Smooth muscle cell (in vitro differentiated cells): ENCODE results near the gene PLXNB2. TPM values are rescaled to one million over a fixed set of nuclear protein-coding genes. Genes with fewer than 3 reads are reported as not detected.
A peak's percentile ranks its signal among the peaks of the same experiment; 100 is the strongest.

Experiments used
- DNase-seq: peaks from one replicate; lab custom pipeline; 2025; ENCODE audit not compliant: unreplicated experiment; lab: John Stamatoyannopoulos, UW
- H2AFZ ChIP-seq: fragments of 200-600 bp; sonication (generic); 2 replicates; pipeline ENCODE4 v1.6.0; 2016; ENCODE audit warnings: antibody characterized with exemption, low read depth, mild to moderate bottlenecking
- H3F3A ChIP-seq: fragments of 200-600 bp; sonication (generic); 2 replicates; pipeline ENCODE4 v1.6.0; 2017; ENCODE audit warnings: antibody characterized with exemption, low read depth
- H3K27ac ChIP-seq: fragments of 200-600 bp; sonication (generic); 2 replicates; pipeline ENCODE4 v1.5.1; 2016; ENCODE audit warnings: low read depth, mild to moderate bottlenecking
- H3K27me3 ChIP-seq: fragments of 200-600 bp; sonication (generic); 2 replicates; pipeline ENCODE4 v1.6.1; 2016; ENCODE audit warnings: low read depth, mild to moderate bottlenecking
- H3K36me3 ChIP-seq: fragments of 200-600 bp; sonication (generic); 2 replicates; pipeline ENCODE4 v1.5.1; 2016; ENCODE audit warnings: low read depth
- H3K4me1 ChIP-seq: fragments of 200-600 bp; sonication (generic); 2 replicates; pipeline ENCODE4 v1.5.1; 2016; ENCODE audit warnings: low read depth
- H3K4me2 ChIP-seq: fragments of 200-600 bp; sonication (generic); 2 replicates; pipeline ENCODE4 v1.6.0; 2016; ENCODE audit warnings: mild to moderate bottlenecking
- H3K4me3 ChIP-seq: fragments of 200-600 bp; sonication (generic); 2 replicates; pipeline ENCODE4 v1.5.1; 2016; ENCODE audit warnings: mild to moderate bottlenecking
- H3K79me2 ChIP-seq: fragments of 200-600 bp; sonication (generic); 2 replicates; pipeline ENCODE4 v1.6.0; 2016; ENCODE audit warnings: low read depth, mild to moderate bottlenecking
- H3K9ac ChIP-seq: fragments of 200-600 bp; sonication (generic); 2 replicates; pipeline ENCODE4 v1.6.0; 2016; ENCODE audit warnings: low read depth
- H3K9me3 ChIP-seq: fragments of 200-600 bp; sonication (generic); replicated peaks from 2 replicates; pipeline ENCODE4 v1.5.1; 2016; ENCODE audit warnings: low read depth
- H4K20me1 ChIP-seq: fragments of 200-600 bp; sonication (generic); 2 replicates; pipeline ENCODE4 v1.6.0; 2016; ENCODE audit warnings: low read depth
- CTCF ChIP-seq: fragments of 200-600 bp; sonication (generic); IDR thresholded peaks from 2 replicates; pipeline ENCODE4 v1.5.1; 2017; ENCODE audit warnings: borderline replicate concordance, mild to moderate bottlenecking, antibody characterized with exemption; ENCODE audit not compliant: insufficient read depth, poor library complexity, severe bottlenecking
- WGBS: methylation state at CpG from one replicate; pipeline ENCODE4 v1.1.7; 2016; ENCODE audit warnings: low lambda C conversion rate; 5-methylcytosine and 5-hydroxymethylcytosine counted together
- polyA plus RNA-seq: library from polyadenylated mRNA; unstranded; fragments of >200 nt; fragmentation: Nextera tagmentation; extraction: Ambion mirVana; gene quantifications from 2 replicates; pipeline ENCODE4 v1.2.1, GENCODE V29; 2016
- total RNA-seq: library from RNA; depleted of rRNA; stranded (reverse); fragments of >200 nt; gene quantifications from 2 replicates; pipeline ENCODE4 v1.2.3, GENCODE V29; 2014

Gene PLXNB2
- total and polyA plus RNA-seq, 2 experiments from 2014 or later, result 195 to 210 TPM

DNA sequence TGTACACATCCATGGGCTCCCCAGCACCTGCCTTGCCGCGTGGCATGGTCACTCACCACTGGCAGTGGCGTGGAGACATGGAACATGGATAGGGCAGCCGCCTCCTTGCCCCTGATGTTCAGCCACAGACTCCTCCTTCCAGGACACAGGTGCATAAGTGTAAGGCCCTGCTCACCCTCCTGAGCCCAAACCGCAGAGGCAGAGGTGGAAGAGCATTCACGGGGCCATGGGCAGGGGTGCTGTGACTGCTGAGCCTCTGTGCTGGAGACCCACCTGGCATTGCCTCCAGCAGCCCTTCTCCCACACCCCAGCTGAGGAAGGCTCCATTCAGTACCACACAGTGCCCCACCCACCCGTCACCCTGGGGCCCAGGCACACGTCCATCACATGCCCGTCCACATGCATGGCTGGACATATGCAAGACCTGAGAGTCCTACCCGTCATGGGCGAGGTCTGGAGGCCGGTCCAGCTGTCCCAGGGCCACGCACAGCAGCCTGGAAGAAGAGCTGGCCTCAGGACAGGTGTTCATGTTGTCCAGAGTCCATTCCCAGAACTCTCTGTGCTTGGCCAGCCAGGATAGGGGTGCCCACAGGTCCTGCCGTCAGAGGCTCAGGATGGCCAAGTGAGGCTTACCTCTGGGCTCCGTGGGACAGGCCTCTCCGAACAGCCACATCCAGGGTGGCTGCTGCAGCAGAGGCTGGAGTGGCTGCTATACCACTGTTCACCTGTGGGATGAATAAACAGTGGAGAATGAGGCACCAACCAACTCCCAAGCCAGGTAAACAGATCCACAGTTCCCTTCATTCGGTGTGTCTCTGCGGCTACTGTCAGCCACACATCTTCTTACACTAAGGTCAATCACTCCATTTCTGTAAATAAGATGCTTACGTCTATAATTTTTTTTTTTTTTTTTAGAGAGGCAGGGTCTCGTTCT, 60.9 kb downstream of the PLXNB2 start:
- peaks cover 32% of the 10 kb centered on the region for H3K79me2 ChIP-seq

GRCh38 chr22:50245214-50246072, 62.0 kb downstream of the PLXNB2 start:
- H3K79me2 ChIP-seq, result peaks cover 43% of the 10 kb centered on the region
- peaks cover 5% of the 10 kb centered on the region for H3F3A ChIP-seq
- no peak for DNase-seq
- peak overlapping the region; percentile 92 for H3K4me2 ChIP-seq
- H3K4me1 ChIP-seq, result peaks cover 18% of the 10 kb centered on the region
- H3K9ac ChIP-seq, result peak overlapping the region; percentile 96
- H3K4me3 ChIP-seq, result peak overlapping the region; percentile 90
- peak overlapping the region; percentile 95 for H3K27ac ChIP-seq
- no peaks in the 10 kb centered on the region for H3K27me3 ChIP-seq
- H2AFZ ChIP-seq, result no peak overlapping the region
- WGBS, result 41% methylated on average over 18 of the region's 53 CpGs
- no peaks in the 10 kb centered on the region for H3K36me3 ChIP-seq
- no peak for TF ChIP-seq CTCF
- no peaks in the 10 kb centered on the region for H3K9me3 ChIP-seq
- peaks cover 40% of the 10 kb centered on the region for H4K20me1 ChIP-seq

More for the DNA sequence above, 60.9 kb downstream of the PLXNB2 start:
- Histone ChIP-seq H3K36me3 (no peaks in the 10 kb centered on the region), H3F3A (peaks cover 13% of the 10 kb centered on the region), H4K20me1 (peaks cover 30% of the 10 kb centered on the region), H3K27me3 (no peaks in the 10 kb centered on the region), H3K9ac (no peak overlapping the region), H3K4me1 (peaks cover 18% of the 10 kb centered on the region), H2AFZ (no peak overlapping the region), H3K27ac (no peak overlapping the region), H3K4me2 (no peak overlapping the region), H3K9me3 (no peaks in the 10 kb centered on the region), H3K4me3 (no peak overlapping the region)
- no peak for TF ChIP-seq CTCF
- WGBS, result 96% methylated on average over 20 of the region's 20 CpGs
- DNase-seq, result no peak

- Histone ChIP-seq H2AFZ (peak within 1 kb of the TSS; percentile 79), H3K9me3 (no peaks in the 10 kb centered on the region), H4K20me1 (peaks cover 42% of the 10 kb centered on the region), H3F3A (no peaks in the 10 kb centered on the region), H3K36me3 (no peaks in the 10 kb centered on the region), H3K4me3 (peak within 1 kb of the TSS; percentile 90), H3K79me2 (peaks cover 51% of the 10 kb centered on the region), H3K27me3 (no peaks in the 10 kb centered on the region), H3K27ac (peak within 1 kb of the TSS; percentile 95), H3K9ac (peak within 1 kb of the TSS; percentile 96), H3K4me1 (peaks cover 12% of the 10 kb centered on the region), H3K4me2 (peak within 1 kb of the TSS; percentile 92)
- peak; percentile 69 for DNase-seq
- peak; percentile 9 for TF ChIP-seq CTCF
- WGBS, result 1% methylated on average over 76 of the region's 76 CpGs
These were observed 62.8 kb downstream of the PLXNB2 start, which contains the start of gene TUBGCP6 for GRCh38 chr22:50244420-50245213. Gene TUBGCP6, minus strand, starts transcription at chr22:50245023. Its CDS starts 564 bp downstream, at chr22:50244459.
